AG04450 (cell line): Measurements from ENCODE around the gene FSTL5. TPM values are rescaled to one million over a fixed set of nuclear protein-coding genes. Genes with fewer than 3 reads are reported as not detected.

ENCODE experiments used
- CTCF ChIA-PET: fragments of 300-600, 350-600 bp; formaldehyde crosslinking; extraction: SDS; loops from one replicate; lab custom pipeline; 2022; ENCODE audit warnings: antibody characterized with exemption, inconsistent platforms; lab: Charles Lee
- POLR2A ChIA-PET: fragments of 350-600 bp; formaldehyde crosslinking; extraction: SDS; loops from one replicate; lab custom pipeline; 2021; ENCODE audit warnings: antibody characterized with exemption, inconsistent platforms; lab: Yijun Ruan, JAX
- DNase-seq: peaks from one replicate; pipeline ENCODE4 v3.0.0-alpha.2; 2011; ENCODE audit warnings: low read depth, low spot score
- H3K27ac ChIP-seq: one replicate; pipeline ENCODE4 v1.5.1; 2012; ENCODE audit warnings: low read depth, low read length, control low read depth
- H3K27me3 ChIP-seq: one replicate; pipeline ENCODE4 v1.6.0; 2012; ENCODE audit warnings: low read length; ENCODE audit not compliant: control insufficient read depth, insufficient read depth
- H3K4me3 ChIP-seq: 2 replicates; pipeline ENCODE4 v1.5.1; 2011; ENCODE audit warnings: mild to moderate bottlenecking, low read depth, low read length, control low read depth
- H3K9me3 ChIP-seq: 2 replicates; pipeline ENCODE4 v1.5.1; 2012; ENCODE audit warnings: low read length; ENCODE audit not compliant: control insufficient read depth, insufficient read depth
- CTCF ChIP-seq: IDR thresholded peaks from 2 replicates; pipeline ENCODE4 v1.5.1; 2011; ENCODE audit warnings: low read depth, low read length, control low read depth, inconsistent platforms
- polyA plus RNA-seq: library from polyadenylated mRNA; depleted of rRNA; stranded (reverse); fragments of >200 nt; gene quantifications from 2 replicates; pipeline ENCODE4 v1.2.3, GENCODE V29; 2011

Gene FSTL5
- polyA plus RNA-seq, 1 experiment = not detected

DNA sequence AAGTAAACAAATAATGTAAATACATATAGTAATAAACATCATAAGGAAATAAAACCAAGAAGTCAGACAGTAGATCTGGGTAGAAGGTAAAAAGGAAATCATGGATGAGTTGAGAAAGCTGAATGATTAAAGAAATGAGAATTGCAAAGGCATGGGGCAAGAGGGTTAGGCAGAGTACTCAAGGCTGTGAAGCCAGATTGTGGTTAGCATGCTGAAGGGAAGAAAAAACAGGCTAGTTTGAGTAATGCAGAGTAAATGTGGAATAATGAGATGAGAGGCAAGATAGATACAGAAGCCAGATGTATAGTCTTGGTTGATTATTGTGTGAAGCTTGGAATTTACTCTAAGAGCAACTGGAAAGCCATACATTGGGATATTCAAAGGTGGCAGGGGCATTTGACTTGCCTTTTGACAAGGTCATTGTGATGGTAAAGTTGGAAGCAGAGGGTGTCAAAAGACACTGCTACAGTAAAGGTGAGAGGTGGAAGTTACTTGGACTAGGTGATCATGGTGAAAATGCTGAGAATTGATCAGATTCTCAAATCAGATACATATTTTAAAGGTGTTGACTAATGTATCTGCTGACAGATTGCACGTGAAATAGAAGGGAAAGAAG, 307.0 kb downstream of the FSTL5 start:
- no peak overlapping the region for H3K4me3 ChIP-seq
- DNase-seq = no peak
- no peak overlapping the region for H3K27ac ChIP-seq
- H3K9me3 ChIP-seq = peaks cover 7% of the 10 kb centered on the region; the same call in 1 of the 2 replicates
- no peak for TF ChIP-seq CTCF
- ChIA-PET POLR2A (no interaction called here), CTCF (no interaction called here)
- no peaks in the 10 kb centered on the region for H3K27me3 ChIP-seq

- Histone ChIP-seq H3K27me3 (no peaks in the 10 kb centered on the region), H3K4me3 (no peak overlapping the region), H3K27ac (no peak overlapping the region), H3K9me3 (peaks cover 2% of the 10 kb centered on the region; the same call in 1 of the 2 replicates)
- CTCF ChIA-PET = no interaction called here
- POLR2A ChIA-PET = no interaction called here
- no peak for TF ChIP-seq CTCF
- no peak for DNase-seq
Measured at GRCh38 chr4:161850631-161851030, 313.2 kb downstream of the FSTL5 start.

GRCh38 chr4:161841759-161842158, 322.0 kb downstream of the FSTL5 start:
- no peak overlapping the region for H3K27ac ChIP-seq
- H3K9me3 ChIP-seq = peaks cover 3% of the 10 kb centered on the region; the same call in 1 of the 2 replicates
- ChIA-PET POLR2A (no interaction called here), CTCF (no interaction called here)
- no peak for DNase-seq
- TF ChIP-seq CTCF = no peak
- no peaks in the 10 kb centered on the region for H3K27me3 ChIP-seq
- H3K4me3 ChIP-seq = no peak overlapping the region

- no peak overlapping the region for H3K4me3 ChIP-seq
- H3K9me3 ChIP-seq = peaks cover 5% of the 10 kb centered on the region; the same call in 1 of the 2 replicates
- ChIA-PET POLR2A (no interaction called here), CTCF (no interaction called here)
- no peak overlapping the region for H3K27ac ChIP-seq
- DNase-seq = no peak
- H3K27me3 ChIP-seq = no peaks in the 10 kb centered on the region
- no peak for TF ChIP-seq CTCF
Measured at GRCh38 chr4:161829591-161829990, 334.2 kb downstream of the FSTL5 start.

DNA sequence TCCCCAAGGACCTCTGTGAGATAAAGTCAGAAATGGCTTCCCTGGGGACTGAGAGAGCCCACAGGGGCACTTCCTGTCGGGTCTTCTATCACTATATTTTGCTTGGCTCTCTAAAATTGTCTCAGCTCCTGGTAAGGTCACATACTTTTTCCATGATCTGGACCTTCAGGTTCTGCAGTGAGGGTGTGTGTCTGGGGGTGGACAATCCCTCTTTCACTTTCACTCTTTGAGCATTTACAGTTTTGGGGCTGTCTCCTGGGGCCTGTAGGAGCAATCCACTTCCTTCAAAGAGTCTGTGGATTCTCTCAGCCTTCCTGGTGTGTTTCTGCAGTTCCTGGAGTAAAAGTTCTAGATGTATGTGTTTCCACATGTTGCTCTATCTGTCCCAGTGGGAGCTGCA, 335.7 kb downstream of the FSTL5 start:
- no peak for TF ChIP-seq CTCF
- POLR2A ChIA-PET = no interaction called here
- H3K4me3 ChIP-seq = no peak overlapping the region
- no peak for DNase-seq
- H3K27ac ChIP-seq = no peak overlapping the region
- CTCF ChIA-PET = no interaction called here
- no peaks in the 10 kb centered on the region for H3K27me3 ChIP-seq
- peaks cover 11% of the 10 kb centered on the region for H3K9me3 ChIP-seq
